Right atrium auricular region (tissue), 2 donors: Measurements from ENCODE around the gene CEP112. TPM values are rescaled to one million over a fixed set of nuclear protein-coding genes. Genes with fewer than 3 reads are reported as not detected.
"Not testable (repeated sequence)": the region's sequence is repeated elsewhere in the genome, so short reads cannot be mapped to it uniquely, and the experiment has no call there.

Source experiments
- DNase-seq: peaks from one replicate; pipeline ENCODE4 v3.0.0-alpha.2; 2019; ENCODE audit warnings: low spot score
- H3K27ac ChIP-seq, 2 donors: fragments of 200-600 bp; sonication (generic); 1 replicate in 1 of 2; 2 replicates in 1 of 2; pipeline ENCODE4 v1.5.1; 2016 to 2019
- H3K27me3 ChIP-seq, 2 donors: fragments of 200-600 bp; sonication (generic); one replicate each; pipeline versions ENCODE4 v1.5.1 to v1.6.0; 2017 to 2019
- H3K36me3 ChIP-seq: fragments of 200-600 bp; sonication (generic); one replicate; pipeline ENCODE4 v1.5.1; 2016
- H3K4me1 ChIP-seq, 2 donors: fragments of 200-600 bp; sonication (generic); one replicate each; pipeline versions ENCODE4 v1.5.1 to v1.6.0; 2017 to 2019
- H3K4me3 ChIP-seq, 2 donors: fragments of 200-600 bp; sonication (generic); 1 replicate in 1 of 2; 2 replicates in 1 of 2; pipeline ENCODE4 v1.5.1; 2017 to 2019; ENCODE audit warnings: mild to moderate bottlenecking in 1 of 2, moderate library complexity in 1 of 2
- H3K9me3 ChIP-seq, 2 donors: fragments of 200-600 bp; sonication (generic); one replicate each; pipeline ENCODE4 v1.5.1; 2019
- total RNA-seq, 2 donors: library from RNA; depleted of rRNA; stranded (reverse); fragments of >200 nt; gene quantifications; one replicate each; pipeline ENCODE4 v1.1.0, GENCODE V29; 2016
- TF ChIP-seq, protein P1 (sequence below), 2 donors: fragments of 200-600 bp; sonication (generic); IDR thresholded peaks; one replicate each; pipeline ENCODE4 v1.5.1; 2019; ENCODE audit warnings: antibody characterized with exemption in 2 of 2

CEP112 gene
- total RNA-seq, 2 donors from 2014 or later = 8.1 to 11.2 TPM

GRCh38 chr17:65742403-65743307, 449.3 kb downstream of the CEP112 start:
- Histone ChIP-seq H3K27ac (no peak overlapping the region), H3K4me3 (no peak overlapping the region)
- TF ChIP-seq, protein P1, sequence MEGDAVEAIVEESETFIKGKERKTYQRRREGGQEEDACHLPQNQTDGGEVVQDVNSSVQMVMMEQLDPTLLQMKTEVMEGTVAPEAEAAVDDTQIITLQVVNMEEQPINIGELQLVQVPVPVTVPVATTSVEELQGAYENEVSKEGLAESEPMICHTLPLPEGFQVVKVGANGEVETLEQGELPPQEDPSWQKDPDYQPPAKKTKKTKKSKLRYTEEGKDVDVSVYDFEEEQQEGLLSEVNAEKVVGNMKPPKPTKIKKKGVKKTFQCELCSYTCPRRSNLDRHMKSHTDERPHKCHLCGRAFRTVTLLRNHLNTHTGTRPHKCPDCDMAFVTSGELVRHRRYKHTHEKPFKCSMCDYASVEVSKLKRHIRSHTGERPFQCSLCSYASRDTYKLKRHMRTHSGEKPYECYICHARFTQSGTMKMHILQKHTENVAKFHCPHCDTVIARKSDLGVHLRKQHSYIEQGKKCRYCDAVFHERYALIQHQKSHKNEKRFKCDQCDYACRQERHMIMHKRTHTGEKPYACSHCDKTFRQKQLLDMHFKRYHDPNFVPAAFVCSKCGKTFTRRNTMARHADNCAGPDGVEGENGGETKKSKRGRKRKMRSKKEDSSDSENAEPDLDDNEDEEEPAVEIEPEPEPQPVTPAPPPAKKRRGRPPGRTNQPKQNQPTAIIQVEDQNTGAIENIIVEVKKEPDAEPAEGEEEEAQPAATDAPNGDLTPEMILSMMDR (IDR thresholded peaks at IDR 0.05) = no peak

GRCh38 chr17:65741710-65742109, 450.2 kb downstream of the CEP112 start:
- no peak for DNase-seq
- no peak overlapping the region for H3K4me3 ChIP-seq
- H3K27me3 ChIP-seq = no peaks in the 10 kb centered on the region
- H3K4me1 ChIP-seq = no peaks in the 10 kb centered on the region
- H3K9me3 ChIP-seq = peaks cover 0 to 7% of the 10 kb centered on the region in 2 donors
- no peak overlapping the region for H3K27ac ChIP-seq
- H3K36me3 ChIP-seq = no peaks in the 10 kb centered on the region
- TF ChIP-seq, protein P1 (IDR thresholded peaks at IDR 0.05) = no peak

More at GRCh38 chr17:65742403-65743307, 449.3 kb downstream of the CEP112 start:
- H3K4me1 ChIP-seq = no peaks in the 10 kb centered on the region
- DNase-seq = no peak
- no peaks in the 10 kb centered on the region for H3K27me3 ChIP-seq
- H3K9me3 ChIP-seq = peaks cover 0 to 7% of the 10 kb centered on the region in 2 donors
- no peaks in the 10 kb centered on the region for H3K36me3 ChIP-seq

GRCh38 chr17:65739034-65739433, 452.9 kb downstream of the CEP112 start:
- Histone ChIP-seq H3K36me3 (no peaks in the 10 kb centered on the region), H3K27ac (no peak overlapping the region), H3K4me3 (no peak overlapping the region), H3K27me3 (no peaks in the 10 kb centered on the region), H3K9me3 (peaks cover 0 to 7% of the 10 kb centered on the region in 2 donors), H3K4me1 (no peaks in the 10 kb centered on the region)
- TF ChIP-seq, protein P1 (IDR thresholded peaks at IDR 0.05) = no peak
- DNase-seq = no peak

- DNase-seq = no peak
Observed at GRCh38 chr17:65737451-65737850, 454.5 kb downstream of the CEP112 start.

GRCh38 chr17:65733314-65733713, 458.6 kb downstream of the CEP112 start:
- Histone ChIP-seq H3K9me3 (peaks cover 0 to 5% of the 10 kb centered on the region in 2 donors), H3K27ac (no peak overlapping the region), H3K27me3 (no peaks in the 10 kb centered on the region), H3K4me1 (no peaks in the 10 kb centered on the region), H3K4me3 (no peak overlapping the region), H3K36me3 (no peaks in the 10 kb centered on the region)
- TF ChIP-seq, protein P1 (IDR thresholded peaks at IDR 0.05) = no peak
- no peak for DNase-seq

More at GRCh38 chr17:65737451-65737850, 454.5 kb downstream of the CEP112 start:
- Histone ChIP-seq H3K27ac (no peak overlapping the region), H3K4me1 (no peaks in the 10 kb centered on the region), H3K4me3 (no peak overlapping the region), H3K27me3 (no peaks in the 10 kb centered on the region), H3K36me3 (no peaks in the 10 kb centered on the region), H3K9me3 (peaks cover 0 to 7% of the 10 kb centered on the region in 2 donors)
- TF ChIP-seq, protein P1 (IDR thresholded peaks at IDR 0.05) = no peak

- not testable (repeated sequence) for DNase-seq, H3K36me3 ChIP-seq, H3K27me3 ChIP-seq, H3K4me3 ChIP-seq, H3K27ac ChIP-seq, H3K9me3 ChIP-seq, H3K4me1 ChIP-seq
Observed at GRCh38 chr17:65732667-65733066, 459.3 kb downstream of the CEP112 start.
